SK-MEL-5 (cell line): Measurements from ENCODE around the gene C4B. TPM values are rescaled to one million over a fixed set of nuclear protein-coding genes. Genes with fewer than 3 reads are reported as not detected.
"Not testable (repeated sequence)": the region's sequence is repeated elsewhere in the genome, so short reads cannot be mapped to it uniquely, and the experiment has no call there.

Source experiments
- DNase-seq: peaks from one replicate; pipeline ENCODE4 v3.0.0-alpha.2; 2016; ENCODE audit warnings: low read depth, low spot score
- in situ Hi-C: cut with HindIII; loops from 2 replicates; pipeline ENCODE4 v1.10.0; 2016; ENCODE audit warnings: low sequenced_read_pairs, high pct_unique_total_duplicates, low pct_unique_long_range_greater_than_20kb
- total RNA-seq: library from RNA; depleted of rRNA; stranded (reverse); fragments of >200 nt; shearing (Covaris generic); gene quantifications from 2 replicates; pipeline ENCODE4 v1.2.3, GENCODE V29; 2014

Gene C4B
- total RNA-seq, 1 experiment from 2014 or later = 0.45 TPM

DNA sequence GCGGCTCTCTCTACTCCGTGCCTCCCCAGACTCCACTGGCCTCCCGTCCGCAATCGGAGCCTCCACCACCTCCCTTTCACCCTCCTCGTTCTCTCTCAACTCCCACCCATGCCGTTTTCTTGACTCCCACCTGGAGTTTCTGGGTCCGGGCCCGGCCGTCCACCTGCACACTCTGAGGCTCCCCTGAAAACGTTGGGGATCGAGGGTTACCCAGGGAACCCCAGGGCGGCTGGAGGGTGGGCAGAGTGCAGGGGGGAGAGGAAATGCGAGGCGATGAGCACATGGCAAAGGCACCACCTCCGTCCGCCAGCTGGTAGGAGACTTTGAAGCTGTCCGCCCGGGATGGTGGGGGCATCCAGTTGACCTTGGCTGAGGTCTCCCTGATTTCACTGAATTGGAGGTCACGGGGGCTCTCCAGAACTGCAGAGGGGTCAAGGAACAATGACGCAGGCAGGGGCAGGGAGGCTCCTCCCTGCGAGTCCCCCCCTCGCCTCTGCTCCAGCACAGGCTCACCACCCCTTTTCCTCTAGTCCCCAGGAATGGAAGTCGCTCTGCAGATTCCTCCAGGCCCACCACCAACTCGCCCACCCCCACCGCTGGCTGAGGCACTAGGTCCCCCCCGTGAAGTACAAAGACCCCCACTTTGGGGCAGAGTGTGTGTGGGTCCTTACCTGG is 3.6 kb upstream of the C4B start:
- in situ Hi-C loops, DNase-seq: not testable (repeated sequence)

DNA sequence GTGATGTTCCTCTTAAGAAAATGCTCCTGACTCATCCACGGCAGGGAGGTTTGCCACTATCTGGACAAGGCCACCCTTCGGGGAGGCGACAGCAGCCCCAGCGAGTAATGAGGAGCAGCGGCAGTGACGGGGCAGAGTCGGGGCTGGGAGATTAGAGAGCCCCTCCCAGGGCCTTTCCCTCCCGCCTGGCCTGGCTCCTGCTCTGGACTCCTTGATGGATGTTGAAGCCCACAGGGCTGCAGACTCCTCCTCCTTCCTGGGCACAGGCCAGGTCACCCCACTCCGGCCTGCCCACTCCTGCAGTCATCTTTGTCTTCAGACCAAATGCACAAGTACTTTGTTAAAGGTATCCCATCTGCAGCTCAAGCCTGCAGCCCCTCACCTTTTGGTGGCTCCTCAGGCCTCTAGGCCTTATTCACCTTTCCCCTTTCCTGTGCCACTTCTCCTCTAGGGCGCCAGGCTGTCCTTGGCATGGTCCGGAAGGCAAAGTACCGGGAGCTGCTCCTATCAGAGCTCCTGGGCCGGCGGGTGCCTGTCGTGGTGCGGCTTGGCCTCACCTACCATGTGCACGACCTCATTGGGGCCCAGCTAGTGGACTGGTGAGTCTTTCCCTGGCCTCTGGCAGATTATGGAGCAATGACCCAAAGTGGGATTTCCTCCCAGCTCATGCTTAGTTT is 1.5 kb upstream of the C4B start:
- DNase-seq, in situ Hi-C loops: not testable (repeated sequence)

DNA sequence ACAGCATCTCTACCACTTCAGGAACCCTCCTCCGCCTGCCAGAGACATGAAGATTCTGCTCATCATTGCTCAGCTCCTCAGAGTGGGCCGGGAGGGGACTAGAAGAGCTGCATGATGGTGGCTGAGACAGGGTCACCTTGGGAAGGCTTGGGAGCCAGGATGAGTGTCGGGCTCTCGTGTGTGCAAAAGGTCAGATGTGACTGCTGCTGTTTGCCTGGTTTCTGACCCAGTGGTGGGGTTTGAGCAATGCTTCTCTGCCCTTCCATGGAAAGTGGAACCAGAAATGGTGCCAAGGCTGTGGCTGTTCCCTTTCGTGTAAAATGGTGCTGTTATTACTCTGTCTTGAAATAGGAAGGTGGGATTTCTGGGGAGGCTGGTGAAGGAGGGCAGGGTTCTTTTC is 857 bp upstream of the C4B start:
- in situ Hi-C loops = not testable (repeated sequence)

DNA sequence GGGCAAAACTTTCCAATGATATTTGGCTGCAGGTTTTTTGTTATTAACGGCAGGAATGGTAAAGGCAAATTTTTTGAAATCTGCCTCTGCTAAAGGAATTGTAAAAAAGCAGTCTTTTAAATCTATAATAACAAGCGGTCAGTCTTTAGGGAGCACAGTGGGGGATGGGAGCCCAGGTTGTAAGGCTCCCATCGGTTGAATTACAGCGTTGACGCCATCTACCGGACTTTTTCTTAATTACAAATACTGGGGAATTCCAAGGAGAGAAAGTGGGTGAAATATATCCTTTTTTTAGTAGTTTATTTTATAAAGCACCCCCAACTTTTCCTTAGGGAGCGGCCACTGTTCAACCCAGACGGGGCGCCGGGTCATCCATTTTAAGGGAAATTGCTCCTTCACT is 7.5 kb downstream of the C4B start:
- in situ Hi-C loops, DNase-seq: not testable (repeated sequence)

More for the DNA sequence above, 857 bp upstream of the C4B start:
- not testable (repeated sequence) for DNase-seq

DNA sequence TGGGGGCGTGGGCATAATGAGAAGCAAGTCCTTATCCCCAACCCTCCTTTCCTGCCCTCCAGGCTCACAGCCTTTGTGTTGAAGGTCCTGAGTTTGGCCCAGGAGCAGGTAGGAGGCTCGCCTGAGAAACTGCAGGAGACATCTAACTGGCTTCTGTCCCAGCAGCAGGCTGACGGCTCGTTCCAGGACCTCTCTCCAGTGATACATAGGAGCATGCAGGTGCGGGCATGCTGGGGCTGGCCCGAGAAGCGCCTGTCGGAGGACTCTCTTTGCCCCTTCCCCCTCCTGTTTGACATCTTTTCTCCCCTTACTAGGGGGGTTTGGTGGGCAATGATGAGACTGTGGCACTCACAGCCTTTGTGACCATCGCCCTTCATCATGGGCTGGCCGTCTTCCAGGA is 14.0 kb downstream of the C4B start:
- DNase-seq, in situ Hi-C loops: not testable (repeated sequence)

DNA sequence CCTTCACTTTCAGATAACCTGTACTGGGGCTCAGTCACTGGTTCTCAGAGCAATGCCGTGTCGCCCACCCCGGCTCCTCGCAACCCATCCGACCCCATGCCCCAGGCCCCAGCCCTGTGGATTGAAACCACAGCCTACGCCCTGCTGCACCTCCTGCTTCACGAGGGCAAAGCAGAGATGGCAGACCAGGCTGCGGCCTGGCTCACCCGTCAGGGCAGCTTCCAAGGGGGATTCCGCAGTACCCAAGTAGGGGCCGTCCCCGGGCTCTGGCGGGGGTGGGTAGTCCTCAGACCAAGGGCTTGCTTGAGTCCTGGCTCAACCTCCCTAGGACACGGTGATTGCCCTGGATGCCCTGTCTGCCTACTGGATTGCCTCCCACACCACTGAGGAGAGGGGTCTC is 15.0 kb downstream of the C4B start:
- DNase-seq, in situ Hi-C loops: not testable (repeated sequence)

DNA sequence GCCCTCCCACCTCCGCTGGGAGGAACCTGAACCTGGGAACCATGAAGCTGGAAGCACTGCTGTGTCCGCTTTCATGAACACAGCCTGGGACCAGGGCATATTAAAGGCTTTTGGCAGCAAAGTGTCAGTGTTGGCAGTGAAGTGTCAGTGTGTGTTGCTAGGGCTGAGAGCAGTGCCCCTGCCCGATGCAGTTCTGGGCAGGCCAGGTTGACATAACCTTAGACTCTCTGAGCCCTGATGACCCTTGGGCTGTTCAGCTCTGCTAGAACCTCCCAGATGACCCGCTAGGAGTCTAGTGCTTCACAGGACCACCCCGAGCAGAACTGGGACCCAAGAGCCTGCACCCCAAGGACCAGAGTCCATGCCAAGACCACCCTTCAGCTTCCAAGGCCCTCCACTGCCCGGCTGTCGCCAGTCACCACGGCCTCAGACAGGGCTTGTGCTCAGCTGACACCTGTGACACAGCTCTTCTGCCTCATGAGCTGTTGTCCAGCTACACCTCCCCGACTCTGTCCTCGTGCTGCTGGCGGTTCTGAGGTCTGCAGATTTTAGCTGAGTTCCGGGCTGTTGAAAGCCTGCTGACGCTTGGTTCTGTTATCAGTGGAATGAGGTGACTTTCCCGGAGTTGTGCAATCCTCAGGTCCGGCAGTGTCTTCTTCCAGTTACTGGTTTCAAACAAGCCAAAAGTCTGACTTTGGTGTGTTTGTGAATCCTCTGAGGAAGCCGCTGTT is 20.9 kb downstream of the C4B start:
- DNase-seq, in situ Hi-C loops: not testable (repeated sequence)

DNA sequence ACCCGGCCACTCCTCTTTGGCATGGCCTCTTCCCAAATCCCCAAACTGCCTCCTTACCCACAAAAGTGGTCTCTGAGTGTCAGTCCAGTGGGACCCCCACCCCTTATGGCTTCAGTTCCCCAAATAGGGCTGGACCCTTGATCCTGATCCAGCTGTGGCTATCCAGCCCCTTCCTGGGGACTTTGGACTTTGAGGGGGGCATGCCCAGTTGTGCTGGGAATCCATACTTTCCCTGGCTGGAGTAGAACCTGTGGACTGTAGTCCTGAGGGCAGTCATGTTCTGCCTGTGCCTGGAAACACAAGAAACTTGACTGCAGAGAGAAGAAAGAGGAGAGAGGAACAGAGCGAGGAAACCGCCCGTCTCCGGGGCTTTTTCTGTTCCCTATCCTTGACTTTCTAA is 22.5 kb downstream of the C4B start:
- DNase-seq, in situ Hi-C loops: not testable (repeated sequence)

DNA sequence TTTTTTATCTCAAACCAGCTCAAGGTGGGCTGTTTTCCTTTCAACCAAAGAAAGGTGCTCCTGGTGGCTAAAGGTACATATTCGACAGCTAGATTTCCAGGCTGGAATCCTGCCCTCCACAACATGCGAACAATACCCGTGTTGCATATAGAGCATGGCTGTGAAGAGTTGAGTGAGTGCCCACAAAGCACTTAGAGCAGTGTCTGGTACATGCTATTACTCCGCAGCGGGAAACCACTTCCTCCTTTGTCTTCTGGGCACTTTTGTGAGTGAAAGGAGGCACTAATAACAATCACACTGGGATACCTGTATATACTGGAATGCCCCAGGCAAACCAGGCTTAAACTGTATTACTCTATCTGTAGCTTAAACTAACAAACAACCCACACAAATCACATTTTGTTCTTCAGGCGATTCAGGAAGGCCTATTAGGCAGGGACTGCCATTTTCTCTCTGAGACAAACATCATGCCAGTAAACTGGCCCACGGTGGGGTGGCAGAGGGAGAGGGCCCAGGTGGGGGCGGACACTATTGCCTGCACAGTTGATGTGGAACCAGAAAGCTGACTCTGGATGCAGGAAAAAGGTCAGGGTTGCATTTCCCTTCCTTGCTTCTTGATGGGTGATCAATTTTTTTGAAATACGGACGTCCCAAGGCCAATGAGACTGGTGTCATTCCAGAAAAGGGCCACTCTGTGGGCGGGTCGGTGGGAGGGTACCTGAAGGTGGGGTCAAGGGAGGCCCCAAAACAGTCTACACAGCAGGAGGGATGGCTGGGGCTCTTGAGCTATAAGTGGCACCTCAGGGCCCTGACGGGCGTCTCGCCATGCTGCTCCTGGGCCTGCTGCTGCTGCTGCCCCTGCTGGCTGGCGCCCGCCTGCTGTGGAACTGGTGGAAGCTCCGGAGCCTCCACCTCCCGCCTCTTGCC is 23.3 kb downstream of the C4B start, which contains the start of gene CYP21A2:
CYP21A2 (plus strand) TSS at position 818 of the 927 bp plus-strand sequence; CDS start at position 826, 8 bp downstream.
- DNase-seq, in situ Hi-C loops: not testable (repeated sequence)

DNA sequence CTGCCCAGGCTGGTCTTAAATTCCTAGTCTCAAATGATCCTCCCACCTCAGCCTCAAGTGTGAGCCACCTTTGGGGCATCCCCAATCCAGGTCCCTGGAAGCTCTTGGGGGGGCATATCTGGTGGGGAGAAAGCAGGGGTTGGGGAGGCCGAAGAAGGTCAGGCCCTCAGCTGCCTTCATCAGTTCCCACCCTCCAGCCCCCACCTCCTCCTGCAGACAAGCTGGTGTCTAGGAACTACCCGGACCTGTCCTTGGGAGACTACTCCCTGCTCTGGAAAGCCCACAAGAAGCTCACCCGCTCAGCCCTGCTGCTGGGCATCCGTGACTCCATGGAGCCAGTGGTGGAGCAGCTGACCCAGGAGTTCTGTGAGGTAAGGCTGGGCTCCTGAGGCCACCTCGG is 24.3 kb downstream of the C4B start:
- DNase-seq, in situ Hi-C loops: not testable (repeated sequence)

DNA sequence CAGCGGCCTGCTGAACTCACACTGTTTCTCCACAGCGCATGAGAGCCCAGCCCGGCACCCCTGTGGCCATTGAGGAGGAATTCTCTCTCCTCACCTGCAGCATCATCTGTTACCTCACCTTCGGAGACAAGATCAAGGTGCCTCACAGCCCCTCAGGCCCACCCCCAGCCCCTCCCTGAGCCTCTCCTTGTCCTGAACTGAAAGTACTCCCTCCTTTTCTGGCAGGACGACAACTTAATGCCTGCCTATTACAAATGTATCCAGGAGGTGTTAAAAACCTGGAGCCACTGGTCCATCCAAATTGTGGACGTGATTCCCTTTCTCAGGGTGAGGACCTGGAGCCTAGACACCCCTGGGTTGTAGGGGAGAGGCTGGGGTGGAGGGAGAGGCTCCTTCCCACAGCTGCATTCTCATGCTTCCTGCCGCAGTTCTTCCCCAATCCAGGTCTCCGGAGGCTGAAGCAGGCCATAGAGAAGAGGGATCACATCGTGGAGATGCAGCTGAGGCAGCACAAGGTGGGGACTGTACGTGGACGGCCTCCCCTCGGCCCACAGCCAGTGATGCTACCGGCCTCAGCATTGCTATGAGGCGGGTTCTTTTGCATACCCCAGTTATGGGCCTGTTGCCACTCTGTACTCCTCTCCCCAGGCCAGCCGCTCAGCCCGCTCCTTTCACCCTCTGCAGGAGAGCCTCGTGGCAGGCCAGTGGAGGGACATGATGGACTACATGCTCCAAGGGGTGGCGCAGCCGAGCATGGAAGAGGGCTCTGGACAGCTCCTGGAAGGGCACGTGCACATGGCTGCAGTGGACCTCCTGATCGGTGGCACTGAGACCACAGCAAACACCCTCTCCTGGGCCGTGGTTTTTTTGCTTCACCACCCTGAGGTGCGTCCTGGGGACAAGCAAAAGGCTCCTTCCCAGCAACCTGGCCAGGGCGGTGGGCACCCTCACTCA is 25.0 kb downstream of the C4B start:
- in situ Hi-C loops, DNase-seq: not testable (repeated sequence)

DNA sequence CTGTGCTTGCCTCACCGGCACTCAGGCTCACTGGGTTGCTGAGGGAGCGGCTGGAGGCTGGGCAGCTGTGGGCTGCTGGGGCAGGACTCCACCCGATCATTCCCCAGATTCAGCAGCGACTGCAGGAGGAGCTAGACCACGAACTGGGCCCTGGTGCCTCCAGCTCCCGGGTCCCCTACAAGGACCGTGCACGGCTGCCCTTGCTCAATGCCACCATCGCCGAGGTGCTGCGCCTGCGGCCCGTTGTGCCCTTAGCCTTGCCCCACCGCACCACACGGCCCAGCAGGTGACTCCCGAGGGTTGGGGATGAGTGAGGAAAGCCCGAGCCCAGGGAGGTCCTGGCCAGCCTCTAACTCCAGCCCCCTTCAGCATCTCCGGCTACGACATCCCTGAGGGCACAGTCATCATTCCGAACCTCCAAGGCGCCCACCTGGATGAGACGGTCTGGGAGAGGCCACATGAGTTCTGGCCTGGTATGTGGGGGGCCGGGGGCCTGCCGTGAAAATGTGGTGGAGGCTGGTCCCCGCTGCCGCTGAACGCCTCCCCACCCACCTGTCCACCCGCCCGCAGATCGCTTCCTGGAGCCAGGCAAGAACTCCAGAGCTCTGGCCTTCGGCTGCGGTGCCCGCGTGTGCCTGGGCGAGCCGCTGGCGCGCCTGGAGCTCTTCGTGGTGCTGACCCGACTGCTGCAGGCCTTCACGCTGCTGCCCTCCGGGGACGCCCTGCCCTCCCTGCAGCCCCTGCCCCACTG is 25.9 kb downstream of the C4B start:
- in situ Hi-C loops, DNase-seq: not testable (repeated sequence)

DNA sequence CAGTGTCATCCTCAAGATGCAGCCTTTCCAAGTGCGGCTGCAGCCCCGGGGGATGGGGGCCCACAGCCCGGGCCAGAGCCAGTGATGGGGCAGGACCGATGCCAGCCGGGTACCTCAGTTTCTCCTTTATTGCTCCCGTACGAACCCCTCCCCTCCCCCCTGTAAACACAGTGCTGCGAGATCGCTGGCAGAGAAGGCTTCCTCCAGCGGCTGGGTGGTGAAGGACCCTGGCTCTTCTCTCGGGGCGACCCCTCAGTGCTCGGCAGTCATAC is 26.4 kb downstream of the C4B start:
- DNase-seq, in situ Hi-C loops: not testable (repeated sequence)

DNA sequence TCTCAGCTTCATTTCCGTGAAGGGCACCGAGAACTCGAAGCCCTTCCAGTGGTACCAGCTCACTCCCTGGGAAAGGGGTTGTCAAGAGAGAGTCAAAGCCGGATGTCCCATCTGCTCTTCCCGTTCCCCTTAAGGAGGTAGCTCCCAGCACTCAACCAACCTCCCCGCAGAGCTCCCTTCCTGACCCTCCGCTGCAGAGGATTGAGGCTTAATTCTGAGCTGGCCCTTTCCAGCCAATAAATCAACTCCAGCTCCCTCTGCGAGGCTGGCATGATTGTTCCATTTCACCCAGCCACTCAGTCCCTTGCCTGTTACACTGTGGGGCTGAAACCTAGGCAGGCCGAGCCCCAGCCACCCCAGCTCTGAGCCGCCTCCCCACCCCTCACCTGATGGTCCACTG is 26.8 kb downstream of the C4B start:
- DNase-seq, in situ Hi-C loops: not testable (repeated sequence)

DNA sequence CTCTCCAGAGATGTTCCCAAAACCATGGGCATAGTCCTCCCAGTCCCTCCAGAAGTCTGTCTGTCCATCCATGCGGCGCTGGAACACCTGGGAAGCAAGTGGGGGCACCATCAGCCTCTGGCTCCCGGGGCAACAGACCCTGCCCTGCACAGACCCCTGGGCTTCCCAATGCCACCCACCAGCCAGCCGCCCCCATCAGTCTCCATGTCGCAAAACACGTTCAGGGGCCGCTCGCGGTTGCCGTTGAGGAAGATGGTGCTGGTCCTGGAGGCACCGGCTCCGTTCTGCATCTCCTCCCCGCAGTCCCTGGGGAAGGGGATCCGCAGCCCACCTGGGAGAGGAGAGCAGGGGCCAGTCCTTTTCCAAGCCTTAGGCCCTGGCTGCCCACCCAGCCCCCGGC is 27.7 kb downstream of the C4B start:
- DNase-seq = not testable (repeated sequence)

More for the DNA sequence above, 27.7 kb downstream of the C4B start:
- in situ Hi-C loops = not testable (repeated sequence)
